IMR-90 (cell line): ENCODE data around the gene PATJ. TPM values are rescaled to one million over a fixed set of nuclear protein-coding genes. Genes with fewer than 3 reads are reported as not detected.

Experiments
- ATAC-seq: fragments of 200-7000 bp; cut with Tn5 transposase; 2 replicates; pipeline ENCODE4 v1.9.1; 2020; ENCODE audit warnings: low read depth, mild to moderate bottlenecking, moderate library complexity
- BruUV-seq: library from RNA; stranded (reverse); fragments of 400-500 nt; replicated peaks from 2 replicates; lab custom pipeline; 2021; lab: Mats Ljungman, UMichigan
- CTCF ChIA-PET: fragments of 300-600 bp; formaldehyde crosslinking; extraction: SDS; loops from one replicate; lab custom pipeline; 2021; ENCODE audit warnings: antibody characterized with exemption; lab: Yijun Ruan, JAX
- POLR2A ChIA-PET: fragments of 300-600 bp; sonication (Branson Sonifier 250); formaldehyde crosslinking; loops from one replicate; lab custom pipeline; 2022; ENCODE audit warnings: antibody characterized with exemption; ENCODE audit not compliant: unreplicated experiment; lab: Charles Lee
- DNase-seq: peaks from one replicate; pipeline ENCODE4 v3.0.0; 2013
- H2AFZ ChIP-seq: replicated peaks from 2 replicates; pipeline ENCODE3; 2013; ENCODE audit warnings: low read length, mild to moderate bottlenecking; ENCODE audit not compliant: poor library complexity
- H2AK5ac ChIP-seq: 2 replicates; pipeline ENCODE4 v1.6.1; 2013; ENCODE audit warnings: low read depth, low read length, inconsistent platforms
- H2AK9ac ChIP-seq: replicated peaks from 2 replicates; pipeline ENCODE3; 2013; ENCODE audit warnings: mild to moderate bottlenecking, low read depth, low read length, moderate library complexity; ENCODE audit not compliant: poor library complexity
- H2BK120ac ChIP-seq: 2 replicates; pipeline ENCODE4 v1.6.1; 2013; ENCODE audit warnings: low read depth, low read length, inconsistent platforms
- H2BK15ac ChIP-seq: 3 replicates; pipeline ENCODE4 v1.6.1; 2013; ENCODE audit warnings: low read depth, low read length, inconsistent platforms
- H2BK20ac ChIP-seq: 2 replicates; pipeline ENCODE4 v1.6.1; 2013; ENCODE audit warnings: low read depth, mild to moderate bottlenecking, inconsistent platforms, low read length, moderate library complexity
- H2BK5ac ChIP-seq: 2 replicates; pipeline ENCODE4 v1.6.1; 2013; ENCODE audit warnings: mild to moderate bottlenecking, low read depth, low read length, inconsistent platforms; ENCODE audit not compliant: poor library complexity, severe bottlenecking
- H3K14ac ChIP-seq: replicated peaks from 2 replicates; pipeline ENCODE4 v1.6.1; 2013; ENCODE audit warnings: low read depth, low read length, inconsistent platforms
- H3K18ac ChIP-seq: 2 replicates; pipeline ENCODE4 v1.6.1; 2013; ENCODE audit warnings: low read depth, low read length, control low read depth
- H3K23ac ChIP-seq: 2 replicates; pipeline ENCODE4 v1.6.1; 2013; ENCODE audit warnings: low read depth, low read length, inconsistent platforms
- H3K27ac ChIP-seq: 2 replicates; pipeline ENCODE4 v1.5.1; 2013; ENCODE audit warnings: mild to moderate bottlenecking, control low read depth, low read length; ENCODE audit not compliant: insufficient read depth
- H3K27me3 ChIP-seq: 2 replicates; pipeline ENCODE4 v1.6.1; 2013; ENCODE audit warnings: low read length; ENCODE audit not compliant: control insufficient read depth, insufficient read depth
- H3K36me3 ChIP-seq: 2 replicates; pipeline ENCODE4 v1.6.1; 2013; ENCODE audit warnings: low read length, mixed read lengths; ENCODE audit not compliant: control insufficient read depth, insufficient read depth
- H3K4ac ChIP-seq: 2 replicates; pipeline ENCODE4 v1.6.1; 2013; ENCODE audit warnings: low read depth, low read length, inconsistent platforms
- H3K4me1 ChIP-seq: 2 replicates; pipeline ENCODE4 v1.6.1; 2013; ENCODE audit warnings: low read length, mixed read lengths; ENCODE audit not compliant: control insufficient read depth, insufficient read depth
- H3K4me2 ChIP-seq: 2 replicates; pipeline ENCODE4 v1.6.1; 2013; ENCODE audit warnings: low read depth, mild to moderate bottlenecking, control low read depth, low read length, moderate library complexity
- H3K4me3 ChIP-seq: 2 replicates; pipeline ENCODE4 v1.5.1; 2013; ENCODE audit warnings: low read depth, mild to moderate bottlenecking, control low read depth, low read length, moderate library complexity; ENCODE audit not compliant: insufficient read depth
- H3K56ac ChIP-seq: 2 replicates; pipeline ENCODE4 v1.6.1; 2013; ENCODE audit warnings: low read length, inconsistent platforms; ENCODE audit not compliant: insufficient read depth; ENCODE audit errors: extremely low read depth
- H3K79me1 ChIP-seq, 2 experiments: 2 replicates each; pipeline ENCODE4 v1.6.1; 2013; ENCODE audit warnings: low read length in 2 of 2, inconsistent platforms in 1 of 2, low read depth in 1 of 2
- H3K9ac ChIP-seq: 2 replicates; pipeline ENCODE4 v1.6.1; 2013; ENCODE audit warnings: low read depth, low read length, control low read depth
- H3K9me1 ChIP-seq: 2 replicates; pipeline ENCODE4 v1.6.1; 2013; ENCODE audit warnings: low read length, inconsistent platforms; ENCODE audit not compliant: insufficient read depth
- H3K9me3 ChIP-seq: 2 replicates; pipeline ENCODE4 v1.6.1; 2013; ENCODE audit warnings: low read length; ENCODE audit not compliant: control insufficient read depth, insufficient read depth
- H4K20me1 ChIP-seq: 2 replicates; pipeline ENCODE4 v1.6.1; 2013; ENCODE audit warnings: low read length, inconsistent platforms; ENCODE audit not compliant: insufficient read depth
- H4K5ac ChIP-seq: 2 replicates; pipeline ENCODE4 v1.6.1; 2013; ENCODE audit warnings: mild to moderate bottlenecking, low read depth, low read length, control low read depth
- H4K8ac ChIP-seq, 2 experiments: 2 replicates each; pipeline ENCODE4 v1.6.1; 2013; ENCODE audit warnings: low read depth in 2 of 2, low read length in 2 of 2, control low read depth in 1 of 2, inconsistent platforms in 1 of 2
- H4K91ac ChIP-seq: 2 replicates; pipeline ENCODE4 v1.6.1; 2013; ENCODE audit warnings: low read depth, low read length, inconsistent platforms; ENCODE audit not compliant: insufficient read depth
- CEBPB ChIP-seq: IDR thresholded peaks from 2 replicates; pipeline ENCODE4 v1.6.1; 2012; ENCODE audit warnings: low read depth, low read length, improper control_type of control experiment
- ELK1 ChIP-seq: fragments of 150-350 bp; IDR thresholded peaks from 2 replicates; pipeline ENCODE4 v1.6.1; 2016; ENCODE audit warnings: low read depth, mild to moderate bottlenecking, low read length, moderate library complexity, borderline replicate concordance
- FOS ChIP-seq: fragments of 150-350 bp; IDR thresholded peaks from 2 replicates; pipeline ENCODE4 v1.6.1; 2016; ENCODE audit warnings: low read depth, low read length
- NFE2L2 ChIP-seq: fragments of 150-350 bp; IDR thresholded peaks from 2 replicates; pipeline ENCODE4 v1.6.1; 2016; ENCODE audit warnings: low read depth, mild to moderate bottlenecking, low read length
- SMC3 ChIP-seq: fragments of 150-350 bp; IDR thresholded peaks from 2 replicates; pipeline ENCODE4 v1.6.1; 2016; ENCODE audit warnings: low read depth, mild to moderate bottlenecking, antibody characterized with exemption, low read length, moderate library complexity
- WGBS, 2 experiments: methylation state at CpG; one replicate each; pipeline versions ENCODE4 v1.1.5 to v1.1.7; 2013; ENCODE audit warnings: missing lambda C conversion rate in 2 of 2; ENCODE audit not compliant: insufficient read length in 1 of 2; ENCODE audit errors: extremely low coverage in 2 of 2; 5-methylcytosine and 5-hydroxymethylcytosine counted together
- dilution Hi-C: fragments of 300-500 bp; cut with HindIII; formaldehyde crosslinking; loops from one replicate; pipeline ENCODE4 v1.14.3; 2018; ENCODE audit warnings: low sequenced_read_pairs; ENCODE audit not compliant: unreplicated experiment
- in situ Hi-C: fragments of 300-500 bp; cut with MboI; formaldehyde crosslinking; loops from 3 replicates; pipeline ENCODE4 v1.14.3; 2019; ENCODE audit warnings: low sequenced_read_pairs, inconsistent platforms, mixed read lengths
- intact Hi-C: fragments of 100-400 bp; cut with micrococcal nuclease; formaldehyde crosslinking; loops from 2 replicates; pipeline ENCODE4 v1.10.0; 2022
- polyA plus RNA-seq, 3 experiments: library from polyadenylated mRNA; depleted of rRNA; stranded (reverse); fragments of >200 nt; gene quantifications; 2 replicates each; pipeline ENCODE4 v1.2.3, GENCODE V29; 2012; ENCODE audit warnings: low replicate concordance in 1 of 3
- total RNA-seq: library from RNA; depleted of rRNA; stranded (reverse); fragments of >200 nt; gene quantifications from 2 replicates; pipeline ENCODE4 v1.2.3, GENCODE V29; 2012

PATJ gene
- total and polyA plus RNA-seq, 2 of the 4 experiments (the other 2 are of a cell fraction): 2.0 to 3.4 TPM

GRCh38 chr1:61872206-61872605, 129.9 kb downstream of the PATJ start:
- no peak overlapping the region for H3K14ac ChIP-seq
- H3K36me3 ChIP-seq: no peaks in the 10 kb centered on the region
- H2AFZ ChIP-seq: no peak overlapping the region
- no peak overlapping the region for H4K91ac ChIP-seq
- intact Hi-C loops (no loop called here), in situ Hi-C loops (loop anchor here (25.0 kb wide), 2 partner anchors 835 to 1010 kb away; no protein-coding TSS in a partner anchor), dilution Hi-C loops (no loop called here)
- H3K9me1 ChIP-seq: no peaks in the 10 kb centered on the region
- no peak overlapping the region for H2BK120ac ChIP-seq
- H4K5ac ChIP-seq: no peak overlapping the region
- H3K56ac ChIP-seq: no peak overlapping the region
- BruUV-seq: no TSS peak
- no peak for ATAC-seq
- no peaks in the 10 kb centered on the region for H3K4me1 ChIP-seq
- H3K27ac ChIP-seq: no peak overlapping the region
- no peak overlapping the region for H2AK5ac ChIP-seq
- H3K79me1 ChIP-seq: no peaks in the 10 kb centered on the region
- TF ChIP-seq SMC3 (no peak), ELK1 (no peak), FOS (no peak), CEBPB (no peak), NFE2L2 (no peak)
- no peak overlapping the region for H3K4ac ChIP-seq
- H3K9ac ChIP-seq: no peak overlapping the region
- H2AK9ac ChIP-seq: no peak overlapping the region
- no peak overlapping the region for H2BK5ac ChIP-seq
- no peak for DNase-seq
- H3K27me3 ChIP-seq: no peaks in the 10 kb centered on the region
- H3K4me3 ChIP-seq: no peak overlapping the region
- H2BK20ac ChIP-seq: no peak overlapping the region
- H3K9me3 ChIP-seq: no peaks in the 10 kb centered on the region
- POLR2A ChIA-PET: no interaction called here
- H3K23ac ChIP-seq: no peak overlapping the region
- no peak overlapping the region for H2BK15ac ChIP-seq
- H3K18ac ChIP-seq: no peak overlapping the region
- no CpG with 5 or more reads among the region's 3 CpGs for WGBS, 2 experiments
- no peaks in the 10 kb centered on the region for H4K20me1 ChIP-seq
- no peak overlapping the region for H3K4me2 ChIP-seq
- CTCF ChIA-PET: no interaction called here
- H4K8ac ChIP-seq: no peak overlapping the region
